Activated CD8-positive, alpha-beta memory T cell treated with anti-CD3 and anti-CD28 coated beads, Interleukin-2, amount 50 U/mL, for 24 hours (primary cell): Measurements from ENCODE around the gene GAS2L2.

Experiments used
- DNase-seq: peaks from one replicate; pipeline ENCODE4 v3.0.0-alpha.2; 2020; ENCODE audit errors: extremely low read depth

Gene GAS2L2

DNA sequence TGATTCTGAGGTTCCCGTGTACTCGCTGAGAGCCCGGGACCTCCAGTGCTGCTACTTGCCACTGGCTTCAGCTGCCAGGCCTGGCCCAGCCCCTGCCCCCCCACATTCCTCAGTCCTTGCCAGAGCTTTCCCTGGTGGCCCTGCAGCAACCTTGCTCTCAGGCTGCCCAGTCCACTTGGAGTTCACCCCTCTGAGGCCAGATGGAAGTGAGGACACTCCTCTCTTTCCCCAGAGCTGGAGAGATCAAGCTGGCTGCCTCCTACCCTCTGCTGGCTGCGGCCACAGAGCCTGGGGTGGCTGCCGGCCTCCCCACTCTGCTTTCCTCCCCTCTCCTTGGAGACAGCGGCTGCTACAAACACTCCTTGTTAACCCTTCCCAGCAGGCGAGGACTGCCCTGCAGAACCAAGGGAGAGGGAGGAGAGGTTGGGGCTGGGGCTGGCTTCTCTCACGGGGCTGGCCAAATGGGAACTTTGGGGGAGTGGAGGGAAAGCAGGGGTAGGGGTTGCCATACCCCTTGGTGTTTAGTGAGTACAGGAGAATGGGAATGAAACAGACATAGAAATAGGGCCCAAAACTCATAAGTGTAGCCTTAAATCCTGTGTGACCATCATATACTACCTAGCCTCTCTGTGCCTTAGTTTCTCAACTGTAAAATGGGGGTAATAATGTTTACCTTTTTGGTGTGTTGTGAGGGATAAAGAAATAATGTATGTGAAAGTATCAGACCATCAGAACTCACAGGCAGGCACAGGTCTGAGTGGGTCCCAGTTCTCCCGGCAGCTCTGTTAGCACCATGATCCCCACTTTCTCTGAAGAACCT, at the start of gene GAS2L2:
GAS2L2 (minus strand) TSS at position 295 of the 820 bp plus-strand sequence. CDS start 389 bp downstream, outside the sequence.
- no peak for DNase-seq

DNA sequence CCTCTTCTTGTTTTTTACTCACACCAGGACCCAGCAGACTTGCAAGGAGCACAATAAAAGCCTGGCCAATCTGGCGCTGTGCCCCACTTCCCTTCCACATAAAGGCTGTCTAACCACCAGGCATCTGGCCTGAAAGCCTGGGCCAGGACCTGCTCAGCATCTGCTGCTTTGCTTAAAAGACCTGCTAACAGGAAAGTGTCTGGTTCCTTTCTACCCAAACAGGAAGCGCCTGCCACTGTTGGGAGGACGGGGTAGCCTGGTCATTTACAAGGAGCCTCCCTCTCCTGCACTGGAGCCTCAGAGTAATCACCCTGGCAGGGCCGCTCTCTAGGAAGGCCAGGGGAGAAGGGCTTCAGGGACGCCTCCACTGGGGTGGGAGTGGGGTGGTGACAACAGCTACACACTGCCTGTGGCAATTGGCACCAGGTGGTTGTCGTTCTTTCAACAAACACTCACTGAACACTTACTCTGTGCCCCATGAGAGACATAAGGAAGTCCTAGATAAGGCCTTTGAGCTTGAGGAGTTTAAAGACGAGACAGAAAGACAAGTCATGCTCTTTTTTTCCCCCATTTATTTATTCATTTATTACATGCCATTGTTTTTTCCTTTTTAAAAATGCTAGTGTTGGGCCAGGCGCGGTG, 48.7 kb upstream of the GAS2L2 start:
- DNase-seq, result no peak

DNA sequence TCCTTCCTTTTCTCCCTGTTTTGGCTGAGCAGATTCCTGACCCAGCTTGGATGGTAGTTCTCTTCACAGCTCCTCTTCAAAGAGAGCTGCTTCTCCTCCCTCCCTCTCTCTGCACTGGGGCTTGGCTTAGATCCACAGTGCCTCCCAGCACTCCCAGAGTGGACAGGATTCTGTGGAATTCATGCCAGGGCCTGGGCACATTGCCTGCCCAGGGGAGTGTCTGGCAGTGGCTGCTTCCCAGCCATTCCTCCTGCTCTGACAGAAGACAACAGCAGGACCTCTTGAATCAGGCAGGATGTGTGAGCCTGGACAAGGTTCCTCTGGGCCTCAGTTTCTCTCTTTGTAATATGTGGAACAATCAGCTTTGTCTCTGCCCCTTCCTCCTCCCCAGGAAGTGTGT, 46.9 kb upstream of the GAS2L2 start:
- no peak for DNase-seq

DNA sequence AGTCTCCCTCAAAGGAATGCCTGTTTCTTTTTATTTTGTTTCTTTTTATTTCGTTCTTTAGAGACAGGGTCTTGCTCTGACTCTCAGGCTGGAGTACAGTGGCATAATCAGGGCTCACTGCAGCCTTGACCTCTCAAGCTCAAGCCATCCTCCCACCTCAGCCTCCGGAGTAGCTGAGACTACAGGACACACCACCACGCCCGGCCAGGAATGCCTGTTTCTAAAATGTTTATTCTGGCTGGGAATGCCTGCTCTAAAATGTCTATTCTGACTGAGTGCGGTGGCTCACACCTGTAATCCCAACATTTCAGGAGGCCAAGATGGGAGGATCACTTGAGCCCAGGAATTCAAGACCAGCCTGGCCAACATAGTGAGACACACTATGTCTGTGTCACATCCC, 44.9 kb upstream of the GAS2L2 start:
- DNase-seq, result no peak

DNA sequence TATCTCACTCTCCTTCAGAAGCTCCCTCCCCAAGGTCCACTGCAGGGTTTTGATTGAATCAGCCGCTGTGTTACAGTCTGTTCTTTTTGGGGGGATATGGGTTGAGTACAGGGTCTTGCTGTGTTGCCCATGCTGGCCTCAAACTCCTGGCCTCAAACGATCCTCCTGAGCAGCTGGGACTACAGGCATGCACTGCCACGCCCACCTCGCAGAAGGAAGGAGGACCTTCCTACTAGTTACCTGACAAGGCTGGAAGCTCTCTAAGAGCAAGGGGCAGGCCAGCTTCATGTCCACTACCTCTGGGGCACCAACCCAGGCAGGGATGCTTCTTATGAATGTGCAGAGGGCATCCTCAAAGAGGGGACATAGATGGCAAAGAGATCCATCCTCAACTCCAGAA, 44.3 kb upstream of the GAS2L2 start:
- no peak for DNase-seq

DNA sequence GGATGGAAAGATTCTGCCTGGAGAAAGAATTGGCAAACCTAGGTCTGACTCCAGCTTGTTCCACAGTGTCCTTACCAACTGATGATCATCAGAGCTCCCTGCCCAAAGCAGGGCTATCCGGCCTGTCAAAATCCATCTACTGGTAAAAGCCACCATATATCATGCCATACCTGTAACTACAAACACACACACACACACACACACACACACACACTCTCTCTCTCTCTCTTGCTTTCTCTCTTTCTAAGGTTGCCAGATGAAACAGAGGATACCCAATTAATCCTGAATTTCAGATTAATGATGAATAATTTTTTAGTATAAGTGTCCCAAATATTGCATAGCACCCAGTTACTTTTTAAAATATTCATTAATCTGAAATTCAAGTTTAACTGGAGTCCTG, 43.9 kb upstream of the GAS2L2 start:
- no peak for DNase-seq

DNA sequence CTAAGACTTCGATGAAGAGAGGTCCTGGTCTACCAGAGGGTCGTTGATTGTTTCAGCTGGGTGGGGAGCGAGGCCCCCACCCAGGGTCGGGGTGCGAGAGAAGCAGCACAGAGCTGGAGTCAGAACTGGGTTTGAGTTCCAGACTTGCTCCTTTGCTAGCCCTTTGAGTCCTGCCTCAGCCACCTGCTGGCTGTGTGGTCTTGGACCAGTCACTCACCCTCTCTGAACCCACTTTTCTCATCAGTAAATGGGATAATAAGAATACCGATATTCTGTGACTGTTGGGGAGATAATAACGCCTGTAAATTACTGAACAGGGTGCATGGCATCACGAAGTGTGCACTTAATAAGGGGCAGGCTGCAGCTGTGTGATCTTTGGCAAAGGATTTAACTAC, 42.8 kb upstream of the GAS2L2 start:
- DNase-seq, result no peak

DNA sequence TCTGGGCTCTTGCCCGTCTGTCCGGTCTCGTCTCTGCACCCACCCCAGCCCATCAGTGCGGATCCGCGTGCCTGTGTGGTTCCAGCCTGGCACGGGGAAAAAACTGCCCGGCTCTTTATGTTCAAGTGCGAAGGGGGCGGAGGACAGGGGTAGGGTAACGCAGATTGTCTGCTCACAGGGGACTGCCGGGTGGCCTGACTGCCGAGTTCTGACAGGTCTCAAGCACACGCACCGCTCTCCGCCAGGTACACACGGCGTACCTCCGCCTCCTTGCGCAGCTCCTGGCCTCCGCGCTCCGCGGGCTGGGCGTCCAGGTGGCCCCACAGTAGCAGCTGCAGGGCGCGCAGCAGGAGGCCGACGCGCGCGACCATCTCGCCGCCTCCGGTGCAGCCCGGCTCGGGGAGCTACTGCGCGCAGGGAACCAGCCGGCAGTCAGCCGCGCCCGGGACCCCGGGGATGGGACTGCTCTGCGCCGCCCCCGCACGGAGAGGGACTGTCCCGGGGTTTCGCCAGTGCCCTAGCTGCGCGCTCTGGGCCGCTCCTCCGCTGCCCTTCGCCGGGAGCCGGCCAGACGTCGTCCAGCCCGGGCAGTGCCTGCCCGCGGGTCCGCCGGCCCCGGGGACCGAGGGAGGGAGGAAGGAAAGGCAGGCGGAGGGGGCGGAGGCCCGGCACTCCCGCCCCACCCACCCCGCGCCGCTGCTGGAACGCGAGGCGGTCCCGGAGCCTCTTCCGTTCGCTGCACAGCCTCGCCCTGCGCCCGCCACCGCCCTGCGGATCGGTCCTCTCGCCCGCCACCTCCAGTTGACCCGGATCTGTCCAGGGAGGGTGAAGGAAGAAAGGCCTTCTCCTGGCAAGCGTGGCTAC, 42.2 kb upstream of the GAS2L2 start, which contains the start of gene MMP28:
MMP28 (minus strand) TSS at position 635 of the 864 bp plus-strand sequence; CDS start at position 371, 264 bp downstream.
- DNase-seq, result no peak

DNA sequence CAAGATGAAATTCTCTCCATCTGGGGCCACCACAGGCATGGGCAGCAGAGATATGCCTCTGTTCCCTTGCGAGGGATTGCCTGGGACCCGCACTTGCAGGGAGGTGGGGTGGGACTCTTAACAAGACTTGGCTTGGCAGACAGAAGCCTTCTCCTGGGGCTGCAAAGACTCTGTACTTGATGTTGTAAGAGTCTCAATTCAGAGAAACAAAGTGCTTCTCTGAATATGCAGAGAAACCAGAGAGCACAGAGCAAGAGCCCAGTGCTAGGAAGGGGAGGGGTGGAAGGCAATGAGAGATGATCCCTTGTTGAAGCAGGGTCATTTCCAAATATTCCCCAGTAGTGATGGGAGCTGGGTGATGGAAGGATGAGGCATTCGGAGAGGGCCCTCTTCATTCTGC, 40.2 kb upstream of the GAS2L2 start:
- no peak for DNase-seq

DNA sequence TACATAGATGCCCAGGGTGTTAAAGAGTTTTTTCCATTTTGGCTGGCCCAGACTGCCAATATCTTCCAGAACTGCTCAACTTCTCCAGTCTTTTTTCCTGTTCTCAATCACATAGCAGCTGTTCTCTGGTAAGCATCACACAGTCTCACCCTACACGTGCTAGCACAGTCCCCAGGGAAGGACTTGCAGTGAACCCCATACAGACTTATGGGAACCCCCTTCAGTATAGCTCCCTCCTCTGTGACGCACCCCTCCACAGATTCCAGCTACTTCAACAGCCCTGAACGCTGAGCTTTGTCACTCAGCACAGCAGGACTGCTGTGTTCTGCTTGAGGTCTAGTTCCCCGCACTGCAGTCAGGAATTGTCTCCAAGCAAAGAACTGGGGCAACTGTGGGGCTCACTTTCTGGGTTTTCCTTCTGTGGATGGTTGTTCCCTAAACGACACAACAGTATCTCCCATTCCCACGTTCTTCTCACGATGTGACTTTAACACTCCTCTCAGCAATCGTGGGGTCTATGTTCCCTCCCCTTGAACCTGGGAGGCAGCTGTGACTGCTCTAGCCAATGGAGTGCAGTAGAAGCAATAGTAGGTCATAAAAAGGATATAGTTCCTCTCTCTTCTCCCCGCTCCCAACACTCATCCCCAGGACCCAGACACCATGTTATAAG, 38.8 kb upstream of the GAS2L2 start:
- DNase-seq, result no peak

DNA sequence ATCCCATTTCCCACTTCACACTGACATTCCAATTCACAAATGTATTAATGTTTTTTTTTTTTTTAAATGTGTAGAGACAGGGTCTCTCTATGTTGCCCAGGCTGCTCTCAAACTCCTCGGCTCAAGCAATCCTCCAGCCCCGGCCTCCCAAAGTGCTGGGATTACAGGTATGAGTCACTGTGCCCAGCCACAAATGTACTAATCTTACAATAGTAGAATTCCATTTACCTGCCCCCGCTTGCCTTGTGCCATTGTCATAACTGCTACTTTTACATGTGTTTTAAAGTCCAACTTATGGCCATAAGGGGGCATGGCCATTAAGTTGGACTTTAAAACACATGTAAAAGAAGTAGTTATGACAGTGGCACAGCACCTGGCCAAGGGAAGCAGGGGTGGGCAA, 37.8 kb upstream of the GAS2L2 start:
- DNase-seq, result no peak

DNA sequence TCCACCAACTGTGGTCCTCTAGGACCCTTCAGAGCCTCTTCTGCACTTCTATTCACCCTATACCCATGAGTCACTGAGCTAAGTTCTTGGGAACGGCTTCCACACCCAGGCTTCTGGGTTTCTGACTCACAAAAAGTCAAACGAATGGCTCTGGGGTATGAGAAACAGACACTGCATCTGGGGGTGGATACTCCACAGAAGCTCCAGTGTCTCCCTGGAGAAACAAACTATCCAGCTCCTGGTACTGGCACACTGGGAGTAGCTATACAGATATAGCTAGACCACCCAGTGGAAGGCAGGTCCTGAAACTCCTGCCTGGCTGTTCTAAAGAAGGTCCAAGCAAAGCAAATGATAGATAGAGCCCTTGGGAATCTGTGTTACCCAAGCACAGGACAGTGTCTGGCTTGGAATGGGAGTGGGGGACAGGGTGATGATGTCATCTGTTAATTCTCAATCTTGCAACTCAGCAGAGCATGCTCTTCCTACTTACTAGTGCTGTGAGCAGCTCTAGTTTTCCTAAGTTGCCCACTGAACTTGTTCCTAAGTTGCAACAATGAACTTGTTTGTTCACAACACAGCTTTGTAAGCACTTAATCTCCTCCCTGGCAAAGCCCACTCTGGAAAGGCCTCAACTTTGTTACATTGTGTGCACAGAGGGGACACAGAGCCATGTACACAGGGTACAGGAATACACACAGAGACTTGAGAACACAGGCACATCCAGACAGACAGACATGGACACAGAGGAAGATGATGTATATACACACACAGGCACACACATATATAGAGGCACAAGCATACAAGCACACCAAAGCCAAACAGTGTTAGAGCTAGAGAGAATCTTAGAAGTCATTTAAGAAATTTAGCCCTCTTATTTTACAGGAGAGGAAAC, 35.7 kb upstream of the GAS2L2 start:
- no peak for DNase-seq

DNA sequence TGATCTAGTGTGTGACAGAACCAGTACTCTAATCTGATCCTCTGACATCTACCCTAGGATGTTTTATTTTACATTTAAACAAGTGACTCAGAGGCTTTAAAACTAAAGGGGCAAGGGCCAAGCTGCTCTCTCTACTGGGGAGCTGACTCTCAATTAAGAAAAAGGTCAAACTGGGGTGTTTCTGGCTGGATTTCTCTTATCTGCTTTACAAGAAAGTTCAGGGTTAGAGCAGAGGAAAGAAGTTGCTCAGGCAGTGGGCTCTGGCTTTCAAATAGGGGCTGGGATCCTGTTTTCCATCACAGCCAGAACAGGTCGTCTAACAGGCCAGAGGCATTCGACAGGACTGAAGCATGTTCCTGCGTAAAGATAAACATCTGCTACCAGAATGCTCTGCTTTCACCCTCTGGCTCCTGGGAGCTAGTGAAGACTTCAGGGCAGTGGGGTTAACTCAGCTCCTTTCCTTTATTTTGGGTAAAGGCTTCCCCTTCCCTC, 33.9 kb upstream of the GAS2L2 start:
- no peak for DNase-seq

DNA sequence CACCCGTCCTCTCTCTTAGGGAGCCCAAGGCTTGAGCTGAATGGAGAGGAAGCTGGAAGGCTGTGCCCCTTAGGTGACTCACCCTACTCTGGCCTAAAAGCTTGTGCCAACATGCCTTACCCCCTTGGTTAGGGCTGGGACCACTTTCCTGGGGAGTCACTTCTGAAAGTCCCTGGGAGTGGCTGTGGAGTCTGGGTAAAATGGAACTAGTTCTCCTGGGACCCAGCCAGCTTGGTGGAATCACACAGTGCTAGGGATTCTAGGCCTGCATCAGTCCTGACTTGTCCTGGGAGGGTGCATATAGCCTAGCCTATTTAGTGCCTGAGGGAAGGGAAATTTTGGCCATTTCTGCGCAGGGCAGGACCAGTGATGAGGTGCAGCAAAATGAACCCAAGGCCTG, 31.9 kb upstream of the GAS2L2 start:
- no peak for DNase-seq

DNA sequence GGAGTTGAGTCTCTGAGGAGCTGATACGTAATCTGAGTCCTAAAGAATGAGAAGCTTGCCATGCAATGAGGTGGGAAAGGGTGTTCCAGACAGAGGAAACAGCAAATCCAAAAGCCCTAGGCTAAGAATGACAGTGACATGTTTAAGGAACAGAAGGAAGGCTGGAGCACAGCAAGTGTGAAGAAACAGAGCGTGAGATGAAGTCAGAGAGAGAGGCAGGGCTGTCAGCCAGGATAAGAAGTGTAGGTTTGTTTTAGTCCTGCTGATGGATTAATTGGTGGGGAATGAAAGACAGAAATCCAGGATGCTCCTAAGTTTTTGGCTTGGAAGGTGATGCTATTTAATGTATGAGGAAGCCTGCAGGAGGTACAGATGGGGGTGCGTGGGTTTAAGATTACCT, 27.9 kb upstream of the GAS2L2 start:
- no peak for DNase-seq

DNA sequence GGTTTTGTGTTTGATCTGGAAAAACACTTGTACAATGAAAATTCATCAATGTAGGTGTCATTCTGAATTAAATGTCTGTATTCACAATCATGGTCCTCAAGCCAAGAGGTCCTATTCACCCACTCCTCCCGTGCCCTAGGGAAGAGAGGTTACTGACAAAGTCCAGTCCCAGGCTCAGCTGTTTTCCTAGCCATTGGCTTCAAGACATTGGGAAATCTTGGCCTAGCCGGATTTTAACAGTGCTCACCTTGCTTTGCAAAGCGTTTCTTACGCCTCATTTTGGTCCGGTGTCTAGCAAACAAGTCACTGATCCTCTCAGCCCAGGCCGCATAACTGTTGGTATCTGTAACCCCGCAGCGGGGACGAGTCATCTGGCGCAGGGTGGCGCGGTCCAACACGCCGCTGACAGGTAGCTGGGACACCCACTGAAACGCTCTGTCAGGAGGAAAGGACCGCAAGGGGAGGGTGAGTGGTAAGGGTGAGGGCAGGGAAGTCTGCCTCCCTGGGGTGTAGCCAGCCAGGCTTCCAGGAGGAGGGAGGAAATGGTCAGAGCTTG, 25.7 kb upstream of the GAS2L2 start:
- DNase-seq, result no peak

DNA sequence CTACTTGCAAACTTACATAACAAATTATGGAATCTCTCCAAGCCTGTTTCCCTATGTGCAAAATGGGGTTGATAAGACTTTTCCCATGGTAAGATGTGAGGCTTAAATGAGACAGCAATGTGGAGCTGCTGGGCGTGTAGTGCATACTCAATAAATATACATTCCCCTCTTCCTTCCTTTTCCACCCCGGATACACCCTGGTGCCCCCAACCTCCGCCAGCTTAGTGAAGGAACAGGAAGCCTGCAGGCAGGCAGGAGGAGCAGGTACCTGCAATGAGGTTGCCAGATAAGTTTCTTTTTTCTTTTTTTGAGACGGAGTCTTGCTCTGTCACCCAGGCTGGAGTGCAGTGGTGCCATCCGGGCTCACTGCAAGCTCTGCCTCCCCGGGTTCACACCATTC, 22.5 kb upstream of the GAS2L2 start:
- no peak for DNase-seq

DNA sequence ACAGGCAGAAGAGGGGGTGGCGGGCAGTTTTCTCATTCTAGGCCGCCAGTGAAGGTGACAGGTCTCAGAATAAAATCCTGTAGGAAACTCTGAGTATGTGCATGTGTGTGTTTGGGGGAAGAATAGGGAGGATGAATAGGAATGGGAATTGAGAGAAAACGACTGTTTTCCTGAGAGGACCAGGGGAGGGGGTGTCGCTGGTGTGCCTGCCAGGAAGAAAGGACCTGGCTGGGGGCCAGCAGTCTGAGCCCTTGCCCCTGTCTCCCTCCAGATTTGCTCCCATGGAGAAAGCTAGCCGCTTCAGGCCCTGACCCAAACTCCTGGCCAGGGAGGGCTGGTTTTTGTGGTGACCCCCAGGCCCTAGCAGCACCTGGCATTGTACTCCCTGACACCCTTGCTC, 22.0 kb upstream of the GAS2L2 start:
- no peak for DNase-seq

DNA sequence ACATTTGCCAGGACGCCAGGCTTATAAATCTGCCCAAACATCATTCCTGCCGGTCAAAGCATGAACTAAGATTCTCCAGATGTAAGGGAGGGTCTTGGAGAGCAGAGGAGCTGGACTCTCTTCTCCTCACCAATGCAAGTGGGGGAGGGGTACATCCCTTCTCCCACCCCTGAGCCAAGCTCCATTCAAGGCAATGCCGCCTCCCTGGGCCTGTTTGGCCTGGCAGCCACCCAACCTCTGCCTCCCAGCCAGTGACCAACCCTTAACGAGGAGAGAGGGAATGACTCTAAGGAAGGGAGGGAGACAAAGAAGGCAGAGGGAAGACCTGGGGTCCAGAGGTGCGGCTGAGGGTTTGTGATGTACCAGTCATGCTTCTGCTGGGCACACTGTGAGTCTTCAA, 21.5 kb upstream of the GAS2L2 start:
- DNase-seq, result no peak

DNA sequence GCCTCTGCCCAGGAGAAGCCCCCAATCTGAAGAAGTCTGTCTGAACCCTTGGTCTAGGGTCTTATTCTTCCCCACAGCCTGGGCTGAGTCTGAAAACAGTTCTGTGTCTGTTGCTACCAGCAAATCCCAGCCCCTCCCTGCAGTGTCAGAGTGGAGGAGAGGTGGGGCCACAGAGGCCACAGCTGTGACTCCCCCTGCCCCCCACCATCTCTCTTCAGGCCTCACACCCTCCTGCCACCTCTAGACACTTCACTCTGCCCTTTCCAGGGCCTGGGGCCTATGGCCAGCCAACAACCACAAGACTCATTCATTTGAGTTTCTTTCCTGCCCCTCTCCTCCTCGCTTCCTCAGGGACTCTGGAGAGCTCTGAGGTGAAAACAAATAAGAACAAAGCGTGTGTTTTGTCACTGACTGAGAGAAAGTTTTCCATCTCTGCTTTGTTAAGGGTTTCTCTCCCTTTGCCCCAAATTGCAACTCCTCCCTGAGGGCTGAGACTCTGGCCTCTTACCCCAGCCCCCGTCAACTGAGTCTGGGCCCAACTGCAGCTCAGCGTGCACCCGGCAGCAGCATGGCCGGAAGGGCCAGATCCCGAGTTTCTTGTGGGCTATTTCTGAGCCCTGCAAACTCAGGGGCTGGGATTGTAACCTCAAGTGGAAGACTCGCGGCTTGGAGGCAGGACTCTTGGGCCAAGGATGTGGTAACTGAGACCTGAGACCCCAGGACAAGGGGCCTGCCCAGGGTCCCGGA, 20.8 kb upstream of the GAS2L2 start:
- DNase-seq, result no peak
